ENCODE data around the gene HSPE1.

Gene HSPE1

GRCh38 chr2:197514754-197515153 lies 14.6 kb downstream of the HSPE1 start:
- TF ChIP-seq CTCF (conservative IDR thresholded peaks at IDR 0.05) (no peak), ZFX (IDR thresholded peaks at IDR 0.05) (no peak)
- peak overlapping the region; percentile 100; the same call in 1 of the 2 replicates for H3K27ac ChIP-seq

- H3K27ac ChIP-seq, result peak overlapping the region; percentile 100
- TF ChIP-seq CTCF (conservative IDR thresholded peaks at IDR 0.05) (no peak), ZFX (IDR thresholded peaks at IDR 0.05) (no peak)
Observed at GRCh38 chr2:197515315-197515738, 15.1 kb downstream of the HSPE1 start.

GRCh38 chr2:197515739-197516392 lies 15.7 kb downstream of the HSPE1 start, which contains the start of gene MOB4:
TSS of gene MOB4 (plus strand) at chr2:197516066. CDS start at chr2:197516087, 21 bp downstream.
- peak; percentile 96 for TF ChIP-seq ZFX (IDR thresholded peaks at IDR 0.05)
- TF ChIP-seq CTCF (conservative IDR thresholded peaks at IDR 0.05), result no peak
- peak within 1 kb of the TSS; percentile 100 for H3K27ac ChIP-seq

- TF ChIP-seq ZFX (IDR thresholded peaks at IDR 0.05), result peak; percentile 76
- TF ChIP-seq CTCF (conservative IDR thresholded peaks at IDR 0.05), result no peak
- H3K27ac ChIP-seq, result peak overlapping the region; percentile 100
Observed at GRCh38 chr2:197516393-197516761, 16.2 kb downstream of the HSPE1 start.

GRCh38 chr2:197517150-197517549 lies 17.0 kb downstream of the HSPE1 start:
- TF ChIP-seq ZFX (IDR thresholded peaks at IDR 0.05) (no peak), CTCF (conservative IDR thresholded peaks at IDR 0.05) (no peak)
- H3K27ac ChIP-seq, result no peak overlapping the region

GRCh38 chr2:197538412-197538811 lies 38.2 kb downstream of the HSPE1 start:
- no peak overlapping the region for H3K27ac ChIP-seq
- TF ChIP-seq CTCF (conservative IDR thresholded peaks at IDR 0.05), result no peak
- TF ChIP-seq ZFX (IDR thresholded peaks at IDR 0.05), result no peak

- H3K27ac ChIP-seq, result no peak overlapping the region
- TF ChIP-seq ZFX (IDR thresholded peaks at IDR 0.05) (no peak), CTCF (conservative IDR thresholded peaks at IDR 0.05) (no peak)
Observed at GRCh38 chr2:197539734-197540133, 39.6 kb downstream of the HSPE1 start.
